ENCODE results near the gene KCNC3. TPM values are rescaled to one million over a fixed set of nuclear protein-coding genes. Genes with fewer than 3 reads are reported as not detected.

Gene KCNC3
- 2.3 TPM for total RNA-seq

GRCh38 chr19:50329146-50329925, at the start of gene KCNC3:
Gene KCNC3 (minus strand): TSS chr19:50329377. CDS start chr19:50329082, 295 bp downstream.
- peak; percentile 100 for DNase-seq

GRCh38 chr19:50378863-50379236, 49.7 kb upstream of the KCNC3 start:
- no peak for DNase-seq

GRCh38 chr19:50378169-50378862, 49.1 kb upstream of the KCNC3 start:
- DNase-seq: no peak

- no peak for DNase-seq
These were observed 48.3 kb upstream of the KCNC3 start for GRCh38 chr19:50377517-50377916.

- no peak for DNase-seq
These were observed 47.9 kb upstream of the KCNC3 start for GRCh38 chr19:50377051-50377461.

GRCh38 chr19:50376166-50377050, 47.2 kb upstream of the KCNC3 start, which contains the start of gene NR1H2:
Gene NR1H2 (plus strand): TSS chr19:50376457. CDS start chr19:50377606, 1,149 bp downstream.
- peak; percentile 94 for DNase-seq

- DNase-seq: no peak
These were observed 42.8 kb upstream of the KCNC3 start for GRCh38 chr19:50371914-50372475.

GRCh38 chr19:50368649-50369570, 39.7 kb upstream of the KCNC3 start:
- DNase-seq: peak; percentile 83

GRCh38 chr19:50365434-50366306, 36.5 kb upstream of the KCNC3 start, which contains the start of gene NAPSA:
Gene NAPSA (minus strand): TSS chr19:50365639. CDS start chr19:50365621, 18 bp downstream.
- no peak for DNase-seq

GRCh38 chr19:50362656-50363424, 33.7 kb upstream of the KCNC3 start:
- no peak for DNase-seq

- no peak for DNase-seq
These were observed 32.8 kb upstream of the KCNC3 start for GRCh38 chr19:50362030-50362412.

GRCh38 chr19:50361290-50362029, 32.3 kb upstream of the KCNC3 start:
- no peak for DNase-seq

GRCh38 chr19:50359328-50359818, 30.2 kb upstream of the KCNC3 start:
- no peak for DNase-seq

- peak; percentile 27 for DNase-seq
These were observed 29.5 kb upstream of the KCNC3 start for GRCh38 chr19:50358483-50359327.

GRCh38 chr19:50357178-50358100, 28.3 kb upstream of the KCNC3 start:
- DNase-seq: peak; percentile 52

GRCh38 chr19:50356691-50357177, 27.6 kb upstream of the KCNC3 start:
- no peak for DNase-seq
